HUES64 (cell line): ENCODE measurements around the gene SPRYD3.

Source experiments
- H3K27ac ChIP-seq: 2 replicates; pipeline ENCODE4 v1.7.0; 2013; ENCODE audit warnings: low read depth, low read length, inconsistent platforms
- H3K27me3 ChIP-seq: 2 replicates; pipeline ENCODE4 v1.6.1; 2013; ENCODE audit warnings: mild to moderate bottlenecking, low read length; ENCODE audit not compliant: insufficient read depth
- H3K36me3 ChIP-seq: 2 replicates; pipeline ENCODE4 v1.6.1; 2013; ENCODE audit warnings: mild to moderate bottlenecking, low read length; ENCODE audit not compliant: insufficient read depth
- H3K4me1 ChIP-seq: 2 replicates; pipeline ENCODE4 v1.6.1; 2013; ENCODE audit warnings: mild to moderate bottlenecking, low read length, moderate library complexity; ENCODE audit not compliant: insufficient read depth
- H3K4me3 ChIP-seq: 2 replicates; pipeline ENCODE4 v1.5.1; 2013; ENCODE audit warnings: mild to moderate bottlenecking, low read length, moderate library complexity
- H3K9ac ChIP-seq: 2 replicates; pipeline ENCODE4 v1.6.1; 2013; ENCODE audit warnings: mild to moderate bottlenecking, low read depth, low read length
- H3K9me3 ChIP-seq: 2 replicates; pipeline ENCODE4 v1.6.1; 2013; ENCODE audit warnings: low read depth, low read length; ENCODE audit not compliant: insufficient read depth
- WGBS: fragments of 150-250, 120-280 bp; methylation state at CpG from one replicate; pipeline ENCODE4 v1.1.7; 2013; ENCODE audit warnings: missing lambda C conversion rate; 5-methylcytosine and 5-hydroxymethylcytosine counted together

The SPRYD3 gene

DNA sequence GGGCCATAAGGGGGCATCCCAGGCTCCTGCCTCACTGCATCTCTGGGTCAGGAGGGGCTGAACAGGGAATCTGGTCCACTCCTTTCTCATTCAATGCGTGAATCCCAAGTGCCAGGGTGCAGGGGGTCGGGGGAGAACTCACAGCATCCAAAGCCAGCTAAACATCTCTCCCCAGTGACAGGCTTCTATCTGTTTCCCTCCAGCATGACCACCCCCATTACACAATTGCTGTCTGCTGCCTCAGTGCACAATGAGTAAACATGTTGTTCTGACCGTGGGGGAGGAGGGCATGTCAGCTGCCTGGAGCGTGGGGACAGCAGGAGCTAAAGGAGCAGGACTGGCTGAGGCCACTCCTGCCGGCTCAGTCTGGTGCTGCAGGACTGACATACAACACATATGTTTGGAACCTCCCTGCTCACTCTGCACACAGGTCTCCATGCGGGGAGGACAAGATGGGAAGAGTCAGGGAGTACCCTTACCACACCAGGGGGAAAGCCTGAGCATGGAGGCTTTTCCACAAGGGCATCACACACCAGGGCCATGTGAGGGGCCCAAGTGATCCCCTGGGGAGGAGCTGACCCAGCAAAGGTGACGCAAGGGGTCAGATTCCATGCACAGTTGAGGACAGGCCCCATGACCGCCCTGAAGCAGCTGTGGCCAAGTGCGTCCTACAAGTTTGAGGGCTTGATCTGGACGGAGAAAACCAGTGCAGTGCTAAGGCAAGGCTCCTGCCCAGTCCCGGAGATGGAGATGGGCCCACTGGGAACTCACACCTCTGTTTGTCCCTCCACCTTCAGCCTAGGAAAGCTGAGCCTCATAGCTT lies 27.9 kb downstream of the SPRYD3 start:
- H3K27ac ChIP-seq = no peak overlapping the region

DNA sequence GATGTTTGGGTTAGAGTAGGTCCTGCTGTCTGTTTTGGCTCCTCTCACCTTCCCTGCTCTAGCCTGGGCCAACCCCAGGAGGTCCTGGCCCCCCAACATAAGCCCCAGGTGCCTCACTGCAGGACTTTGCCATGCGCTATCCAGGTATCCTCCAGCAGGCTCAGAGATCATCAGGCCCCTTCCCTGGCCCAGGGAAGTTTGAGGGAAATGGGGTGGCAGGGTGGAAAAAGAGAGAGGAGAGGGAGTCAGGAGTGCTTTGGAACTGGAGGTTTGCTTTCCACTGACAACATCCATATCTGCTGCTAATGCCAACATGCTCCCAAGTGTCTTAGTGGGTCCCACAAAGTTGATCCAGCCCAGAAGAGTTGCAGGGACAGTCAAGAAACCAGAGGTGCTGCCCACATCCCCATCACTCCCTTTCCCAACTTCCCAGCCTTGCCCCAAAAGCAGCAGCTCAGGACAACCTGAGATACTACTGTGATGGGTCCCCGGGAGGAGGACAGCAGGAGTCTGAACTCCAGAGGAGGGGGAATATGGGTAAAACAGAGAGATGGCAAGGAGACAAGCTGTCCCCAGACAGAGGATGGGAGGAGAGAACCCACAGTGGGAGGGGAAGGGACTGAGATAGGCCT lies 28.6 kb downstream of the SPRYD3 start:
- H3K9me3 ChIP-seq = no peaks in the 10 kb centered on the region
- peak overlapping the region; percentile 79; the same call in 1 of the 2 replicates for H3K27ac ChIP-seq
- H3K27me3 ChIP-seq = peaks cover 5% of the 10 kb centered on the region
- H3K4me3 ChIP-seq = peak overlapping the region; percentile 41
- H3K36me3 ChIP-seq = peaks cover 4% of the 10 kb centered on the region; the same call in 1 of the 2 replicates
- peak overlapping the region; percentile 26; the same call in 1 of the 2 replicates for H3K9ac ChIP-seq
- H3K4me1 ChIP-seq = peaks cover 39% of the 10 kb centered on the region
- 74% methylated on average over 2 of the region's 2 CpGs for WGBS

More for the DNA sequence above, 27.9 kb downstream of the SPRYD3 start:
- Histone ChIP-seq H3K4me3 (no peak overlapping the region), H3K9ac (no peak overlapping the region), H3K4me1 (peaks cover 39% of the 10 kb centered on the region), H3K27me3 (no peaks in the 10 kb centered on the region), H3K9me3 (no peaks in the 10 kb centered on the region), H3K36me3 (peaks cover 4% of the 10 kb centered on the region; the same call in 1 of the 2 replicates)
- 64% methylated on average over 10 of the region's 11 CpGs for WGBS

GRCh38 chr12:53049571-53050318 lies 29.4 kb downstream of the SPRYD3 start, which contains the start of gene TNS2:
TNS2 (plus strand) TSS chr12:53050065; CDS start chr12:53050186, 121 bp downstream.
- Histone ChIP-seq H3K4me1 (peaks cover 43% of the 10 kb centered on the region), H3K36me3 (peaks cover 4% of the 10 kb centered on the region; the same call in 1 of the 2 replicates), H3K27ac (peak within 1 kb of the TSS; percentile 79), H3K4me3 (peak within 1 kb of the TSS; percentile 41), H3K9me3 (no peaks in the 10 kb centered on the region), H3K27me3 (peaks cover 13% of the 10 kb centered on the region), H3K9ac (peak within 1 kb of the TSS; percentile 26; the same call in 1 of the 2 replicates)
- 7% methylated on average over 20 of the region's 20 CpGs for WGBS

DNA sequence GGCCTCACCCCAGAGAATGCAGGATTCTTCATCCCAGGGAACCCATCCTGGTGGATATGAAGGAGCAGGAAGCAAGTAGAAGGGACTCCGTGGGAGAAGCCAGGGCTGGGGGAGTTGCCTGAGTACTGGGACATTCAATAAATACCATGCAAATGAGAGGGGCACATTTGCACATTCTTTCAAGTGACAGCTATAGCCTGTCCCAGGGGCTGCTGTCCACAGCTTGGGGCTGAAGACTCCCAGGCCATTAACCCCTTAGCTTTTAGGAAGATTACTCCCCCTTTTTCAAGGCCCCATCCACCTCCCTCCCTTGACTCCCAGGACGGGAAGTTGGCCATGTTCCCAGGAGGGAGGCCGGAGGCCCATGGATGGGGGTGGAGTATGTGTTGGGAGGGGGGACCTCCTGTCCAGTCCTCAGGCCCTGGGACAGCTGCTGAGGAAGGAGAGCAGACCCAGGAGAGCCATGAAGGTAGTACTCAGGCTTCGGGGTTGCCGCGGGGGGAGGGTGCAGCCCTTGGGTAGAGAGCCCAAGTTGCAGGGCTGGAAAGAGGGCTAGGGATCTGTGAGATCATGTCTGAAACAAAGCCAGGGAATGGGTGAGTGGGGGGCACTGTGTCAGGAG lies 30.3 kb downstream of the SPRYD3 start:
- Histone ChIP-seq H3K9ac (no peak overlapping the region; the same call in 1 of the 2 replicates), H3K36me3 (peaks cover 4% of the 10 kb centered on the region; the same call in 1 of the 2 replicates), H3K27ac (peak overlapping the region; percentile 81; the same call in 1 of the 2 replicates), H3K4me3 (peak overlapping the region; percentile 41), H3K4me1 (peaks cover 52% of the 10 kb centered on the region), H3K27me3 (peaks cover 21% of the 10 kb centered on the region), H3K9me3 (no peaks in the 10 kb centered on the region)
- 18% methylated on average over 6 of the region's 6 CpGs for WGBS

- H3K4me3 ChIP-seq = peak overlapping the region; percentile 51
- WGBS = 15% methylated on average over 7 of the region's 10 CpGs
- H3K4me1 ChIP-seq = peaks cover 51% of the 10 kb centered on the region
- H3K9ac ChIP-seq = no peak overlapping the region
- H3K36me3 ChIP-seq = peaks cover 4% of the 10 kb centered on the region; the same call in 1 of the 2 replicates
- peak overlapping the region; percentile 81; the same call in 1 of the 2 replicates for H3K27ac ChIP-seq
- H3K27me3 ChIP-seq = peaks cover 23% of the 10 kb centered on the region
- no peaks in the 10 kb centered on the region for H3K9me3 ChIP-seq
Observed at GRCh38 chr12:53048033-53048779, 31.0 kb downstream of the SPRYD3 start.

DNA sequence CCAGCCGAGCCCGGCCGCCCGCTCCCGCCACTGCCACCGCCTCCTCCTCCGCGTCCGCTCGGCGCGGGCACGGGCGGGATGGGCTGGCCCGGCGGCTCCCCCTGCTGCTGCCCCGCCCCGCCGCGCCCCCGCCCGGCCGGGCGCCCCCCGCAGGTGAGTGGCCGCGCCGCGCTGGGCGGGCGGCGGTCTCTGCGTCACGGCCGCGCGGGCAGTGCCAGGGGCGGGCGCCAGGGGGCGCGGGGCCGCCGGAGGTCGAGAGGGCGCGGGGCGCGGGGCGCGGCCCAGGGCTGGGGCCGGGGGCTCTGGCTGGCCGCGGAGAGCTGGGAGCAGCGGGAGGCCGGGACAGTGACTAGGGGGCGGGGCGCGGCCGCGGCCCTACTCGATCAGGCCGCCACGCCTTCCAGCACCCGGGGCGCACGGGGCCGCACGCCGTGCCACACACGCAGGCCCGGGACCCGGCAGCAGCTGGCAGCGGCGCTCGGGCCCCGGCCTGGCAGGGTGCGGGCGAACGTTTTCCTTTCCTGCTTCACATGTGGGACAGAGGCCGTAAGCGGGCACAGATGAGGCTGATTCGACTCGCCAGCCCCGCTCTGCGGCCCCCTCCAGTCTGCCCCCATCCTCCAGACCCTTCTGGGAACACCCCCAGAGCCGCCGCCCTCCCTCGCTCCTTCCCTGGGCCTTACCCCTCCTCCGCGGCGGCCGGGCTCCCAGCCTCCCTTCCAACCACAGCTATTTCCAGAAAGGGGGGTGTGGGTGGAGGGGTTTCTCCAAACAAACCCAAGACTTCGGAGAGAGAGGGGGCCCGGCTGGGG lies 31.8 kb downstream of the SPRYD3 start:
- peak overlapping the region; percentile 65 for H3K4me3 ChIP-seq
- no peaks in the 10 kb centered on the region for H3K9me3 ChIP-seq
- peak overlapping the region; percentile 81 for H3K27ac ChIP-seq
- peaks cover 23% of the 10 kb centered on the region for H3K27me3 ChIP-seq
- peak overlapping the region; percentile 49; the same call in 1 of the 2 replicates for H3K9ac ChIP-seq
- WGBS = under 1% methylated on average over 90 of the region's 94 CpGs
- peaks cover 54% of the 10 kb centered on the region for H3K4me1 ChIP-seq
- peaks cover 4% of the 10 kb centered on the region; the same call in 1 of the 2 replicates for H3K36me3 ChIP-seq

GRCh38 chr12:53046655-53047220 lies 32.5 kb downstream of the SPRYD3 start:
- peak overlapping the region; percentile 74 for H3K9ac ChIP-seq
- peaks cover 23% of the 10 kb centered on the region for H3K27me3 ChIP-seq
- H3K4me3 ChIP-seq = peak overlapping the region; percentile 65
- peak overlapping the region; percentile 64 for H3K27ac ChIP-seq
- H3K9me3 ChIP-seq = no peaks in the 10 kb centered on the region
- WGBS = 1% methylated on average over 42 of the region's 44 CpGs
- peaks cover 55% of the 10 kb centered on the region for H3K4me1 ChIP-seq
- peaks cover 1% of the 10 kb centered on the region; the same call in 1 of the 2 replicates for H3K36me3 ChIP-seq

DNA sequence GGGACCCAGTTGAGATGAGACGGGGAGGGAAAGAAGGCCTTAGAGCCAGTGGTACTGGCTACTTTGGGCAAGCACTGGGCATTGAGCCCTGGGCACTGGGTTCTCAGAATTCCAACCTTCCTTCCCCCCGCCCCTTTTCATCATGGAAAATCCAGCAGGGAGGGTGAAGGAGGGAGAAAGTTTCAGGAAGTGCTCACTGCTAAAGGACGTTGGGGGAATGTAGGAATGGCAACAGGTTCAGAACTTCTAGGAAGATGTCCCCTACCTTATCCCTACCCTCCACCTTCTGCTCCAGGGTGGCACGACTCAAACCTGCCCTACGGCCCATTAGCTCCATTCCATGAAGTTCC lies 33.5 kb downstream of the SPRYD3 start:
- H3K9ac ChIP-seq = no peak overlapping the region
- H3K27me3 ChIP-seq = peaks cover 23% of the 10 kb centered on the region
- H3K4me1 ChIP-seq = peaks cover 49% of the 10 kb centered on the region
- H3K36me3 ChIP-seq = peaks cover 7% of the 10 kb centered on the region
- H3K27ac ChIP-seq = no peak overlapping the region
- no peaks in the 10 kb centered on the region for H3K9me3 ChIP-seq
- WGBS = 78% methylated on average over 3 of the region's 5 CpGs
- H3K4me3 ChIP-seq = peak overlapping the region; percentile 65; the same call in 1 of the 2 replicates

GRCh38 chr12:53044896-53045695 lies 34.1 kb downstream of the SPRYD3 start:
- no peaks in the 10 kb centered on the region for H3K9me3 ChIP-seq
- no peak overlapping the region for H3K9ac ChIP-seq
- 59% methylated on average over 4 of the region's 4 CpGs for WGBS
- peaks cover 23% of the 10 kb centered on the region for H3K27me3 ChIP-seq
- no peak overlapping the region for H3K4me3 ChIP-seq
- H3K4me1 ChIP-seq = peaks cover 44% of the 10 kb centered on the region
- peaks cover 12% of the 10 kb centered on the region for H3K36me3 ChIP-seq
- H3K27ac ChIP-seq = no peak overlapping the region
